Epithelial cell of alveolus of lung (primary cell): ENCODE data around the gene CNTN1. TPM values are rescaled to one million over a fixed set of nuclear protein-coding genes. Genes with fewer than 3 reads are reported as not detected.

Source experiments
- total RNA-seq: library from RNA; depleted of rRNA; stranded (reverse); fragments of >200 nt; gene quantifications from 2 replicates; pipeline ENCODE4 v1.2.1, GENCODE V29; 2015

CNTN1 gene
- 1.7 TPM in 1 of 2 replicates, not detected in the other for total RNA-seq

GRCh38 chr12:40691913-40692764 is at the start of gene CNTN1:
TSS of gene CNTN1 (plus strand) at chr12:40692439.

